ENCODE data around the gene ERO1B. TPM values are rescaled to one million over a fixed set of nuclear protein-coding genes. Genes with fewer than 3 reads are reported as not detected.
"Not testable (repeated sequence)": the region's sequence is repeated elsewhere in the genome, so short reads cannot be mapped to it uniquely, and the experiment has no call there.

The ERO1B gene
- total RNA-seq, 1 donor from 2014 or later = 7.8 TPM

GRCh38 chr1:236193184-236193583, 88.6 kb downstream of the ERO1B start:
- no peak for TF ChIP-seq CTCF (IDR thresholded peaks at IDR 0.05)
- no peaks in the 10 kb centered on the region for H3K4me1 ChIP-seq
- DNase-seq = no peak

GRCh38 chr1:236188084-236188483, 93.7 kb downstream of the ERO1B start:
- intact Hi-C loops (cut with DNase I); H3K27me3 ChIP-seq; H3K9me3 ChIP-seq; H3K4me1 ChIP-seq; ATAC-seq; H3K36me3 ChIP-seq; H3K4me3 ChIP-seq; DNase-seq; H3K27ac ChIP-seq: not testable (repeated sequence)

More at GRCh38 chr1:236193184-236193583, 88.6 kb downstream of the ERO1B start:
- no peak for ATAC-seq
- Histone ChIP-seq H3K4me3 (no peak overlapping the region), H3K27me3 (no peaks in the 10 kb centered on the region), H3K9me3 (no peaks in the 10 kb centered on the region), H3K36me3 (no peaks in the 10 kb centered on the region), H3K27ac (no peak overlapping the region)
- intact Hi-C loops (cut with DNase I) = no loop called here

GRCh38 chr1:236186471-236186870, 95.3 kb downstream of the ERO1B start:
- H3K9me3 ChIP-seq; H3K27me3 ChIP-seq; H3K4me1 ChIP-seq; DNase-seq; intact Hi-C loops (cut with DNase I); H3K36me3 ChIP-seq; H3K27ac ChIP-seq; ATAC-seq; H3K4me3 ChIP-seq: not testable (repeated sequence)

- TF ChIP-seq CTCF (IDR thresholded peaks at IDR 0.05) = no peak
- ATAC-seq (no peak), DNase-seq (no peak)
- H3K36me3 ChIP-seq = peaks cover 5% of the 10 kb centered on the region
- H3K9me3 ChIP-seq = no peaks in the 10 kb centered on the region
- H3K27ac ChIP-seq = no peak overlapping the region
- H3K4me3 ChIP-seq = no peak overlapping the region
- intact Hi-C loops (cut with DNase I) = no loop called here
- no peaks in the 10 kb centered on the region for H3K27me3 ChIP-seq
- no peaks in the 10 kb centered on the region for H3K4me1 ChIP-seq
Observed at GRCh38 chr1:236185687-236186086, 96.1 kb downstream of the ERO1B start.

GRCh38 chr1:236181059-236181458, 100.7 kb downstream of the ERO1B start:
- H3K27me3 ChIP-seq = no peaks in the 10 kb centered on the region
- H3K27ac ChIP-seq = no peak overlapping the region
- intact Hi-C loops (cut with DNase I) = no loop called here
- no peaks in the 10 kb centered on the region for H3K4me1 ChIP-seq
- H3K9me3 ChIP-seq = no peaks in the 10 kb centered on the region
- H3K36me3 ChIP-seq = peaks cover 5% of the 10 kb centered on the region
- ATAC-seq = no peak
- DNase-seq = no peak
- H3K4me3 ChIP-seq = no peak overlapping the region
- TF ChIP-seq CTCF (IDR thresholded peaks at IDR 0.05) = no peak

GRCh38 chr1:236179634-236180033, 102.1 kb downstream of the ERO1B start:
- intact Hi-C loops (cut with DNase I) = no loop called here
- no peak for TF ChIP-seq CTCF (IDR thresholded peaks at IDR 0.05)
- no peaks in the 10 kb centered on the region for H3K9me3 ChIP-seq
- H3K27me3 ChIP-seq = no peaks in the 10 kb centered on the region
- peak; percentile 31 for DNase-seq
- H3K4me1 ChIP-seq = no peaks in the 10 kb centered on the region
- H3K27ac ChIP-seq = no peak overlapping the region
- H3K4me3 ChIP-seq = no peak overlapping the region
- peaks cover 5% of the 10 kb centered on the region for H3K36me3 ChIP-seq
- ATAC-seq = no peak
